SJCRH30 (cell line): ENCODE measurements around the gene PRR15. TPM values are rescaled to one million over a fixed set of nuclear protein-coding genes. Genes with fewer than 3 reads are reported as not detected.

Experiments used
- DNase-seq, 2 experiments: peaks; one replicate each; pipeline ENCODE4 v3.0.0-alpha.2; 2015 to 2020
- H3K27ac ChIP-seq: fragments of 250-450 bp; sonication (Bioruptor Pico); 2 replicates; pipeline ENCODE4 v1.5.1; 2020; ENCODE audit warnings: mild to moderate bottlenecking, moderate library complexity
- H3K27me3 ChIP-seq: fragments of 250-450 bp; sonication (Bioruptor Pico); 2 replicates; pipeline ENCODE4 v1.5.1; 2020; ENCODE audit warnings: mild to moderate bottlenecking, moderate library complexity
- H3K36me3 ChIP-seq: fragments of 250-450 bp; sonication (Bioruptor Pico); 2 replicates; pipeline ENCODE4 v1.5.1; 2020; ENCODE audit warnings: mild to moderate bottlenecking, moderate library complexity
- H3K4me1 ChIP-seq: fragments of 250-450 bp; sonication (Bioruptor Pico); 2 replicates; pipeline ENCODE4 v1.5.1; 2020; ENCODE audit warnings: mild to moderate bottlenecking, moderate library complexity
- H3K4me3 ChIP-seq: fragments of 250-450 bp; sonication (Bioruptor Pico); 2 replicates; pipeline ENCODE4 v1.5.1; 2020; ENCODE audit warnings: mild to moderate bottlenecking, moderate library complexity
- H3K9me3 ChIP-seq: fragments of 250-450 bp; sonication (Bioruptor Pico); replicated peaks from 2 replicates; pipeline ENCODE4 v1.5.1; 2020; ENCODE audit warnings: mild to moderate bottlenecking, moderate library complexity
- total RNA-seq: library from RNA; depleted of rRNA; stranded (reverse); fragments of >200 nt; shearing (Covaris generic); gene quantifications from 2 replicates; pipeline ENCODE4 v1.2.3, GENCODE V29; 2014

The PRR15 gene
- total RNA-seq, 1 experiment from 2014 or later = not detected

DNA sequence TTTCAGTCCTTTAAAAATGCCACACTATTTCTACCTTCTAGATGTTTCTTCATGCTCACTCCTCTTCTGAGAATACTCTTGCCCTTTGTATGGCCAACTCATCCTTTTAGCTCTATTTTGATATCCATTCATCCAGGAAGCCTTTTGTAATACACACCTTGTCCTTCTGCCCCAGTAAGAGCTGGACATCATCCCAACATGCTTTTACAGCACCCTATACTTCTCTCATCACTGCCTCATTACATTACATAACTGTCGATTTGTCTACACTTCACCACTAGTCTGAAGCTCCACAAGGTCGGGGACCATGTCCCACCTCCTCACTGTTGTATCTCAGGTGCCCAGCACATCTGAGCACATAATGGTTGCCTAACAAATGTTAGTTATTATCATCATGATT lies 29.2 kb downstream of the PRR15 start:
- DNase-seq = no peak
- Histone ChIP-seq H3K27me3 (no peaks in the 10 kb centered on the region), H3K4me1 (no peaks in the 10 kb centered on the region), H3K4me3 (no peak overlapping the region), H3K9me3 (no peaks in the 10 kb centered on the region), H3K27ac (no peak overlapping the region), H3K36me3 (no peaks in the 10 kb centered on the region)

DNA sequence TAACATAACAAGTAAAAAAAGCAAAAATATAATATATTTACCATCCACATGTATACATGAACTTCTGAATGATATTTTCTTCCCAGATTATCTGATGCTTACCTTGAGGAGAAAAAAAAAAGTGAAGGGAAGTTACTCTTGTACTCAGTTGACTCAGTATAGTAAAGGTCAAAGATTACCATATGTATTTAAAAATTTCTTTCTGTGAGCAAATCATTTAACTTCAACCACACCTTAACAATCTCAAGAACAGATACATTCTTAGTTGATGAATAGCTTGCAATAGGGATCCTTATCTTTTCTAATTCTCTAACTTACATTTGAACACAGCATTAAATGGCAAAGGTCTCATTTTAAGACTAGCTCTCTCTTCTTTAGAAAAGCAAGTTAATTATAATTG lies 29.8 kb downstream of the PRR15 start:
- no peaks in the 10 kb centered on the region for H3K4me1 ChIP-seq
- no peak overlapping the region for H3K4me3 ChIP-seq
- H3K9me3 ChIP-seq = no peaks in the 10 kb centered on the region
- no peak for DNase-seq
- no peaks in the 10 kb centered on the region for H3K36me3 ChIP-seq
- H3K27me3 ChIP-seq = no peaks in the 10 kb centered on the region
- H3K27ac ChIP-seq = no peak overlapping the region

DNA sequence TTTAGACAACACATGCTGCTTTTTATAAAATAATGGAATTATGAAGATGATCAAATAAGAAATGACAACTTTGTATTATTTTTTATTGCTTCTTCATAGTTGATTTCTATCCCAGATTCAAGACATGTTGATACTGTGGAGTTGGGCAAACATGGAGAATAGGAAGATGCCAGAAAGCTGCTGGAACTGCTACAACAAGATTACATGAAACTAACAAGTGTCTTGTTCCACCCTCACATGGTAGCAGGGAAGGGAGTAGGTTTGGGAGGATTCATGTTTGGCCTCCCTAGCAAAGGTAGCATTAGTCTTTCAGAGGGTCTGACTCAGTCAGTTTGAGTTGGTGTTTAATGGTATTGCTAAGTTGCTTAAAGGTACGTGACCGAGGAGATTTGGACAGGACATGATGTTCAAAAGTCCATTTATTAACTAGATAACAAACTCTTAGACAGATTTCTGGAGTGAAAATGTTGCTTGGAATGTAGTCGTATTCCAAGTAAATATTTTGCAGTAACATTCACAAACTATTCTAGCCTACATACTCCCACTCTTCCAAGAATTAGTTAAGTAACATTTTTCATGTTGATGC lies 33.1 kb downstream of the PRR15 start:
- Histone ChIP-seq H3K27ac (no peak overlapping the region), H3K4me1 (no peaks in the 10 kb centered on the region), H3K4me3 (no peak overlapping the region), H3K36me3 (no peaks in the 10 kb centered on the region), H3K9me3 (no peaks in the 10 kb centered on the region), H3K27me3 (no peaks in the 10 kb centered on the region)
- no peak for DNase-seq

- Histone ChIP-seq H3K4me1 (no peaks in the 10 kb centered on the region), H3K36me3 (no peaks in the 10 kb centered on the region), H3K4me3 (no peak overlapping the region), H3K9me3 (no peaks in the 10 kb centered on the region), H3K27ac (no peak overlapping the region), H3K27me3 (no peaks in the 10 kb centered on the region)
- no peak for DNase-seq
Observed at GRCh38 chr7:29597266-29597665, 33.6 kb downstream of the PRR15 start.

DNA sequence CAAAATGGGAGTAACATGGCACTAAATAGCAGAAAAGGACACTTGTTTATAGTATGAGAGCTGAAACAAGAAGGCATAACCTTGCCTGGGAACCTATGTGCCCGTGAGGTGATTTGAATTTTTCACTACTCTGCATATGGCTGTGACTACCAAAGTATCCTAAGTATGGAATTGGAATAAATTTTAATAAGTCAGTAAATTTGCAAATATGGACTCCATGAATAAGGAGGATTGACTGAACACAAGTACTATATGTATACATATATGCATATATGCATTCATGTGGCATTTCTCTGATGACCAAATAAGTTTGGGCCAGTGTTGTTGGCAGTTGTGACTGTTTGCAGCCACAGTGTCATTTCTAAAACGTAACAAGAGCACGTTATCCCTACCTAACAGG lies 34.5 kb downstream of the PRR15 start:
- no peak overlapping the region for H3K27ac ChIP-seq
- DNase-seq = no peak
- no peaks in the 10 kb centered on the region for H3K9me3 ChIP-seq
- H3K4me3 ChIP-seq = no peak overlapping the region
- no peaks in the 10 kb centered on the region for H3K36me3 ChIP-seq
- no peaks in the 10 kb centered on the region for H3K27me3 ChIP-seq
- H3K4me1 ChIP-seq = no peaks in the 10 kb centered on the region

DNA sequence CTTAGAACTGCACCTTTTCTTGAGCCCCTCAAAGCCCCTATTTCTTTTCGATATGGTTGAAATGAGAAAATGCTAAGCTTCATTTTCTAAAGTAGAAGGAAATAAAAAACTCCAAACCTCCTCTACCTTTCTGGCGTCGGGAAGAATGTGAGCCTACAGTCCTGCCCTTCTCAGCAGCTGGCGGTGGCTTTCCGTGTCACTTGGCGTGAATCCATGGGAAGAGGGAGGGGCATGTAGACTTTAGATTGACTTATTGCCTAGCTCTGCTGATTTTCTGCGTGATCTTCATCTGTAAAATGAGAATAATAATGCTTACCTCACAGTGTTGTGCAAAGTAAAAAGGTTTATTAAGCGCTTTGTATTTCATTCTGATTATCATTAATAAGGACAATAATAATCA lies 35.0 kb downstream of the PRR15 start:
- Histone ChIP-seq H3K9me3 (no peaks in the 10 kb centered on the region), H3K36me3 (no peaks in the 10 kb centered on the region), H3K27ac (no peak overlapping the region), H3K27me3 (no peaks in the 10 kb centered on the region), H3K4me3 (no peak overlapping the region), H3K4me1 (no peaks in the 10 kb centered on the region)
- peak; percentile 20 to 46 for DNase-seq

DNA sequence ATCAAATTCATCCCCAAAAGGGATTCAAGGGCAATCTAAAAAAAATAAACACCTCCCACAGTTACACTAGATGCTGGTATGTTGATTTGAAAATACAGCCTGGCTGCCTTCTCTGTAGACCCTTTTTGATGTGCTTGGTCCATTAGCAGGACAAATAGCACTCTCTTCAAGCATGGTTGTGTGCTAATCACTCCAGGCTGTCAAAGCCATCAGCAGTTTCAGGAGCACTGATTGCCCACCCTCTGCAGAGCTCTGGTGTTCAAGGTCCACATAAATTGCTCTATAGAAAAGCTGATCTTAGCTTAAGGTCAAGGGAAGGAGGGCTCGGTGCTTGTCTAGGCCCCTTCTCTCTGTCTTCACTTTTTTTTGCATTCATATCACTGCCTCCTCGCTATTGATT lies 35.4 kb downstream of the PRR15 start:
- H3K4me1 ChIP-seq = no peaks in the 10 kb centered on the region
- no peaks in the 10 kb centered on the region for H3K36me3 ChIP-seq
- no peak overlapping the region for H3K27ac ChIP-seq
- no peak for DNase-seq
- no peaks in the 10 kb centered on the region for H3K27me3 ChIP-seq
- H3K4me3 ChIP-seq = no peak overlapping the region
- H3K9me3 ChIP-seq = no peaks in the 10 kb centered on the region

GRCh38 chr7:29600661-29601060 lies 37.0 kb downstream of the PRR15 start:
- no peak overlapping the region for H3K27ac ChIP-seq
- no peak for DNase-seq
- H3K36me3 ChIP-seq = no peaks in the 10 kb centered on the region
- no peak overlapping the region for H3K4me3 ChIP-seq
- no peaks in the 10 kb centered on the region for H3K27me3 ChIP-seq
- no peaks in the 10 kb centered on the region for H3K9me3 ChIP-seq
- H3K4me1 ChIP-seq = no peaks in the 10 kb centered on the region

- Histone ChIP-seq H3K4me1 (peaks cover 3% of the 10 kb centered on the region; the same call in 1 of the 2 replicates), H3K27me3 (no peaks in the 10 kb centered on the region; the same call in 1 of the 2 replicates), H3K4me3 (no peak overlapping the region), H3K27ac (no peak overlapping the region), H3K9me3 (no peaks in the 10 kb centered on the region), H3K36me3 (no peaks in the 10 kb centered on the region)
- DNase-seq = no peak
Observed at GRCh38 chr7:29604052-29604451, 40.4 kb downstream of the PRR15 start.

DNA sequence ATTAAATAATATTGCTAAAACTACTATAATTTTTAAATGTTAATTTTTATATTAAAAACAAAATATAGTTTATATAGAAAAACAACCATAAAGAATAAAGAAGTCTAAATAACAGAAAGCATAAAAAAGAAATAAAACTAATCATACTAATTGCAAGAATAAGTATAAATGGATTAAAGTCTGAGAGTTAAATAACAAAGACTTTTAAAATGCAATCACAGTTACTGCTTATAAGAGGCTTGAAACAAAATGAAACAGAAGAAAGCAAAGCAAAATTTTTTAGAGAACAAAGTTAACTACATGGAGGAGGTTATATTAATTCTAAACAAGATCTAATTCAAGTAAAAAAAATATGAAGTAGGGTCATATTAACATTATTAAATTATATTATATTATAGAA lies 41.1 kb downstream of the PRR15 start:
- H3K27me3 ChIP-seq = no peaks in the 10 kb centered on the region; the same call in 1 of the 2 replicates
- no peak overlapping the region for H3K4me3 ChIP-seq
- no peaks in the 10 kb centered on the region for H3K9me3 ChIP-seq
- H3K4me1 ChIP-seq = peaks cover 3% of the 10 kb centered on the region; the same call in 1 of the 2 replicates
- no peaks in the 10 kb centered on the region for H3K36me3 ChIP-seq
- H3K27ac ChIP-seq = no peak overlapping the region
- DNase-seq = no peak

GRCh38 chr7:29605671-29606070 lies 42.0 kb downstream of the PRR15 start:
- H3K36me3 ChIP-seq = no peaks in the 10 kb centered on the region
- no peak for DNase-seq
- peaks cover 3% of the 10 kb centered on the region; the same call in 1 of the 2 replicates for H3K4me1 ChIP-seq
- no peak overlapping the region for H3K27ac ChIP-seq
- H3K4me3 ChIP-seq = no peak overlapping the region
- H3K9me3 ChIP-seq = no peaks in the 10 kb centered on the region
- no peaks in the 10 kb centered on the region; the same call in 1 of the 2 replicates for H3K27me3 ChIP-seq

- no peak overlapping the region for H3K4me3 ChIP-seq
- H3K9me3 ChIP-seq = no peaks in the 10 kb centered on the region
- H3K27me3 ChIP-seq = no peaks in the 10 kb centered on the region; the same call in 1 of the 2 replicates
- no peaks in the 10 kb centered on the region for H3K36me3 ChIP-seq
- peaks cover 3% of the 10 kb centered on the region; the same call in 1 of the 2 replicates for H3K4me1 ChIP-seq
- H3K27ac ChIP-seq = no peak overlapping the region
- DNase-seq = peak in 1 of 2 experiments; percentile 22
Observed at GRCh38 chr7:29606287-29606721, 42.7 kb downstream of the PRR15 start.

DNA sequence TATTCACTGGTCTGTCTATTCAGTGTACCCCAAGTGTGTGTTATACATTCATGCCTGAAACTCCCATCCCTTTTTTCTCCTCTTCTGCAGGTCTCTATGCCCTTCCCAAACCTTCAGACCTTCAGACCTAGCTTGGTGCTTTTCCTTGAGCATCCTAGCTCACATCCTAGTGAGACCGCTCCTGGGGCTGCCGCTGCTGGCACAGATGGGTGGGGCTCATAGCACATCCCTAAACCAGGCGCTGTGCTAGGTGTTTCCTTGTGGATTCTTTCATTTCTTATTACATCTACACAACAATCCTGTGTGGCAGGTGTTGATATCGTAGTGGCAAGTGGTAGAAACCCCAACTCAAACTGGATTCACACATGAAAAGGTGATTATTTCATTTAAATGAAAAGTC lies 43.2 kb downstream of the PRR15 start:
- DNase-seq = no peak
- Histone ChIP-seq H3K4me3 (no peak overlapping the region), H3K4me1 (peaks cover 3% of the 10 kb centered on the region; the same call in 1 of the 2 replicates), H3K27me3 (no peaks in the 10 kb centered on the region; the same call in 1 of the 2 replicates), H3K36me3 (no peaks in the 10 kb centered on the region), H3K27ac (no peak overlapping the region), H3K9me3 (no peaks in the 10 kb centered on the region)

DNA sequence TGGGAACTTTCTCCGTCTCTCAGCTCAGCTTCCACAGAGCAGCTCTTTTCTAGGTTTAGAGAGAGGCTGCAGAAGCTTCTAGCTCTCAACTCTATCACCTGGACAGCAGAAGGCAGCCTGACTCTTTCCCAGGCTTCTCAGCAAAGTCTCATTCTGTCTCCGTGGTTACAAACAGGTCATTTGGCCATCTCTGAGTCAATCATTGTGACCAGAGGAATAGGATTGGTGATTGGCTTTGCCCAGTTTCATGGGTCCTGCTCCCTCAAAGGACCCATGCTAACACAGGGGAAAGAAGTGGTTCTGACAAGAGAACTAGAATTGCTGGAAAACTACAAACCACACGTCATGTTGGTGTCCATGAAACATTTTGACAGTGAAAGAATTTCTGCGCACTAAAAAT lies 43.6 kb downstream of the PRR15 start:
- DNase-seq = no peak
- H3K27ac ChIP-seq = no peak overlapping the region
- H3K4me1 ChIP-seq = peaks cover 3% of the 10 kb centered on the region; the same call in 1 of the 2 replicates
- no peaks in the 10 kb centered on the region; the same call in 1 of the 2 replicates for H3K27me3 ChIP-seq
- H3K36me3 ChIP-seq = no peaks in the 10 kb centered on the region
- no peak overlapping the region for H3K4me3 ChIP-seq
- no peaks in the 10 kb centered on the region for H3K9me3 ChIP-seq

DNA sequence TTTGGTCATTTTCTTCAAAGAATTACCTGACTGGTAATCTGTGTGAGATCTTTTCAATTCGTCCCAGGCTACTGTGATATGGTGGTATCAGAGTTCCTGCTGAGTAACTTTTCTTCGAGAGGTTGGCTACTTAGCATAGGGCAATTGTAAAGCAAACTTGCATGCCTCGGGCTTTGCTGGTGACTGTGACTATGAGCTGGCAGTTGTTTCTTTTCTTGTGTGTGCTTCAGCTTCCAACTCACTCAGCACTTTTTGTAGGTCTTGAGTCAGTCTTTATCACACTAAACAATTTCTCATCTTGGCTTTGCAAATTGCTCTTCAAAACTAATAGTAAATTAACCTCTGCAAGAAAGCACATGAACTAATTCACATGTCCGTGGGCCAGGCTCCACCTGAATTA lies 44.3 kb downstream of the PRR15 start:
- no peaks in the 10 kb centered on the region for H3K36me3 ChIP-seq
- H3K9me3 ChIP-seq = no peaks in the 10 kb centered on the region
- H3K4me1 ChIP-seq = peaks cover 3% of the 10 kb centered on the region; the same call in 1 of the 2 replicates
- H3K4me3 ChIP-seq = no peak overlapping the region
- no peak for DNase-seq
- no peaks in the 10 kb centered on the region; the same call in 1 of the 2 replicates for H3K27me3 ChIP-seq
- no peak overlapping the region for H3K27ac ChIP-seq
